ENCODE data around the gene RASSF3.

The RASSF3 gene

DNA sequence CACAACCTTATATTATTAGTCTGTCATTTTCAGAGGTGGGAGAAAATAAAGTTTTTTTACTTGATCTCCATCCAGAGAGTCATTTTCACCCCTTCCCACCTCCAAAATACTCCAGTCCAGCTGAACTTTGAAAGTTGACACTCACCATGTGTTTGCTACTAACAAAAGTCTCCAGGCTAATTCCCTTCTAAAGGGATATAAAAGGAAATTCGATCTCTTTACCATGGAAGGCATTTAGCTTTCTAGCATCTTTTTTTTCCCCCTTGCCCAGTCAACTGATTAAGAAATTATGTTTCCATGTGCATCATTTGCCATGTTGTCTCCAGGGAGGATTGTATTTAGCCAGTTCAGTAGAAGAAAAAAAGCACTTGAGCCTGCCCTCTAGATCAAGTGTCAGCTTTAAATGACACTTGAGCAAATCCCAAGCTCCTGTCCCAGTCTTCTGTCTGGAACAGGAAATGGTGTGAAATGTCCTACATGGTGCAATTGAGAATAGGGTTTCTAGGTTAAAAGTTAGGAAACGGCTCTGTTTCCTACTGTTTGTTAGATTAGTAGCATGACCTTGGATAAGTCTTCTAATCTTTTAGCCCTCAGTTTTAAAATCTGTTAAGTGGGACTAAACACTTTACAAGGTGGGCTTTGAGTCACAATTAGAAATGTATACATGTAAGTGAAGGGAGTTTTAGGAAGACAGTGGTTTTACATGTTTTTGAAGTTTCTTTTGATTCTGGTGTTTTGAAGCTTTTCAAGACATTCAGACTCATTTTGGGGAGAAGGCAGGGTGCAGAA is 81.7 kb downstream of the RASSF3 start:
- DNase-seq (ENCODE audit: low read depth in 2 of 2) = no peak

- DNase-seq (ENCODE audit: low read depth in 2 of 2) = no peak
Measured at GRCh38 chr12:64694130-64695040, 84.1 kb downstream of the RASSF3 start.

DNA sequence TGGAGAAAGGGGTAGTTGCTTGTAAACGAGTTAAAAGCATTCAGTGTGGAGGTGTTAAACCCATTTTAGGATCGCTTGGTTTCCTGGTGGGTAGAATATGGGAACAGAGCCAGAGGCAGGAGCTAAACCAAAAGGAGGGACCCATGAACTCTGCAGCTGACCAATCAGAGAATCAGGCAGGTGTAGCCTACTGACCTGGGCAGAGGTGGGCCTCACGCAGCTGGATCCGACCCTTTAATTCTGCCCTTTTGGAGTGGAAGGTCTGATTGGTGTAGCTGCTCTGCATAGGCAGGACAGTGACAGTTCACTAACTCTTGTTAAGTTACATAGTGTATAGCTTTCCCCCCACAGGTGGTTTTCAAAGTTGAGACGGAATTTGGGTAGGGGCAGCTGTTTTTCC is 85.3 kb downstream of the RASSF3 start:
- no peak for DNase-seq (ENCODE audit: low read depth in 2 of 2)

- DNase-seq (ENCODE audit: low read depth in 2 of 2) = no peak
Measured at GRCh38 chr12:64696080-64696741, 85.9 kb downstream of the RASSF3 start.

- no peak for DNase-seq (ENCODE audit: low read depth in 2 of 2)
Measured at GRCh38 chr12:64699504-64700115, 89.3 kb downstream of the RASSF3 start.

DNA sequence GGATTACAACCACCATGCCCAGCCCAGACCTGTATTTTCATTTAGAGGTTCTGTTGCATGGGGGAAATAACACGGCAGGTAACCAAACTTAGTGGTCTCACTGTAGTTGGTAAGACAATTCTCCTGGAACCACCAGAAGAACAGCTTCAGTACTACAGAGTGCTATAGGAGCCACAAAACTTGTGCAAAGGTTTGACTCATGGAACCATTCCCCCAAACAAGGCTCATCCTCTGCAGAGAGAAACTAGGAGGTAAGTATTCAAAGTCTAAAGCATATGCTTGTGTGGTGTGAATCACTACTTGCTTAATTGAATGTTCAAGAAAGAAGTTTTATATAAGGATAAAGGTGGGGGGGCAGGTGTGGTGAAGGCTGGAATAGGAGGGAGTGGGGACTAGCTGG is 90.2 kb downstream of the RASSF3 start:
- DNase-seq (ENCODE audit: low read depth in 2 of 2) = no peak

DNA sequence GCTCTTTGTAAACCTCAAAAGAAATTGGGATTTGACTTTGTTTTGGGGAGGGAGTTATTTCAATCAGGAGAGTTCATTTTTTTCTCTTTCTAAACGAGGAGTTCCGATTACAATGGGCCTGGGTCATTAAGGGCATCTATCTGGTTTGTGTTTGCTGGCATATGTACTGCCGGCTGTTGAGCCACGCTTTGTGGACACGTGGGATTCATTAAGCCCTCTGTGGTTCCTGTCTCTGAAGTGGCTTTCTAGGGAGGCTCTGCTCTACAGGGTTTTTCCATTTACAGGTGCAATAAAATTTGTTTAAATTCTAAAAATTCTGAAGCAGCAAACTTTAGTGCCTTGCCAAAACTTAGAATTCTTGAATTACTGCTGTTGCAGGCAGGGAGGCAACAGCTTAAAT is 91.0 kb downstream of the RASSF3 start:
- no peak for DNase-seq (ENCODE audit: low read depth in 2 of 2)

DNA sequence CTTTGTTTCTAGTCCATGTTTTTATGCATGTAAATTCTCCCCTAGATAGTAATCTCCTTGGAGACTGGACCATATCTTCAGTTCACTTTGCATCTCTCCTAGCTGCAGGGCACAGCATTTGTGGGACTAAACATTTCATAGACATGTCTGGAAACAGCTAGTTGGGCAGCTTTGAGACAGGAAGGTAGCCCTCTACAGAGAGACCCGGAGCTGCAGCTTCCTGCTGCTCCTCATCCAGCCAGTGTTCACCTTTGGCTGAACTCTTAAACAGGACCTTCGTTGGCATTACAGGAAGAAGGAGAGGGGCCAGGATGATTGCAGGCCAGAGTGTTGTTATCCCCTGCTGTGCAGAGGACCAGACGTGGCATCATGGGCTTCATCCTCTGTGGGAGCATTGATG is 96.0 kb downstream of the RASSF3 start:
- DNase-seq (ENCODE audit: low read depth in 2 of 2) = no peak

- no peak for DNase-seq (ENCODE audit: low read depth in 2 of 2)
Measured at GRCh38 chr12:64706857-64707256, 96.6 kb downstream of the RASSF3 start.

- DNase-seq (ENCODE audit: low read depth in 2 of 2) = no peak
Measured at GRCh38 chr12:64707362-64707761, 97.1 kb downstream of the RASSF3 start.

DNA sequence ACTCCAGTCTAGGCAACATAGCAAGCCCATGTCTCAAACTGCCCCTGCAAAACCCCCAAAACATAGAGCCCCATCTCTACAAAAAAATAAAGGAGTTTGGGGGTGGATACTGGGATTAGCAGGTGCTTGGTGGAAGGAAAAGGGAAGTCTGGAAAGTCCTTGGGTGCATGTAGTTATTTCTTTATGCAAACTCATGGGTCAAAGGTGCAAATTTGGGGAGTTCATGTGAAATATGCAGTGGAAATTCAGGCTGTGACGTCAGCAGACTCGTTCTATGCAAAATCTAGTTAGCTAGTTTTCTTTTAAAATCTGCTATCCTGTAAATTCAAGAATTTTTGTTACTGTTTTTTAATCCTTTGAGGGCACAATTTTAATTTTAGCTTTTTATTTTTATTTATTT is 97.6 kb downstream of the RASSF3 start:
- DNase-seq (ENCODE audit: low read depth in 2 of 2) = no peak

- no peak for DNase-seq (ENCODE audit: low read depth in 2 of 2)
Measured at GRCh38 chr12:64709429-64709828, 99.1 kb downstream of the RASSF3 start.

GRCh38 chr12:64713376-64713775 is 103.1 kb downstream of the RASSF3 start:
- DNase-seq (ENCODE audit: low read depth in 2 of 2) = no peak

- DNase-seq (ENCODE audit: low read depth in 2 of 2) = no peak
Measured at GRCh38 chr12:64714551-64714968, 104.3 kb downstream of the RASSF3 start.

GRCh38 chr12:64716371-64716770 is 106.1 kb downstream of the RASSF3 start:
- no peak for DNase-seq (ENCODE audit: low read depth in 2 of 2)

DNA sequence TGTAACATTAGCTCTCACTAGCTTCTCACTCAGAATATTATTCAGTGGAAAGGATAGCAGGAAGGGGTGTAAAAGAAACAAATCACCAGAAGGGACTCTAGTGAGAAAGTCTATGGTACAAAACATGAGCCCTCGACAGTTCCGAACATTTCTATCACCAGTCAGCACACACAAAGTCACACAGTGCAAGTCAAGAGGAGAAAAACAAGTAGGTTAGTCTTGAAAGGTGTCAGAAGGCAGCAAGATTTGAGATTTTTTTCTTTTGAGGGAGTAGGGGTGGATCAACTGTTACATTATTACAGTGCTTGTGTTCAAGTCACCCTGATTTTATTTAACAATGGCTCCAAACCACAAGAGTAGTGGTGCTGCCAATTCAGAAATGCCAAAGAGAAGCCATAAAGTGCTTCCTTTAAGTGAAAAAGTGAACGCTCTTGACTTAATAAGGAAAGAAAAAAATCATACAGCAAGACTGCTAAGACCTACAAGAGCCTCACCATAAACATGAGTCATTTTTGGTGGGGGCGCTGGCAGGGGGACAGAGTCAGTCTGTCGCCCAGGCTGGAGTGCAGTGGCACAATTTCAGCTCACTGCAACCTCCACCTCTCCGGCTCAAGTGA is 106.7 kb downstream of the RASSF3 start:
- DNase-seq (ENCODE audit: low read depth in 2 of 2) = no peak

DNA sequence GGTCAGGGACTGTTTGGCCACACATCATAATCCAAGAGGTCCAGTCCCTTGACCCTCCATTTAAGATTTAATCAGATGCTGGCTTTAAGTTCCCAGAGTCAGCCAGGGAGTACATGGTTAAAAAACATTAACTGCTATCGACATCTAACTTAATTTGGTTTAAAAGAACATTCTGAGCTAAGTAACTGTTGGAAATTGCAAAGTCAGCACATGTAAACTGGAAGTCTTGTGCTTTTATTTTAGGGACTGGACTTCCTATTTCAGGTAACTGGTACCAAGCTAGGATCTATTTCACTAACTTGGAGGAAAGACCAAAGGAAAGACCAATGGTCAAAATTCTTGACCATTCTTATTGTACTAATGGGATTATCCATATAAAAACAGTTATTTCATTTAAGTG is 108.4 kb downstream of the RASSF3 start:
- DNase-seq (ENCODE audit: low read depth in 2 of 2) = no peak

GRCh38 chr12:64720884-64721283 is 110.6 kb downstream of the RASSF3 start:
- DNase-seq (ENCODE audit: low read depth in 2 of 2) = no peak

DNA sequence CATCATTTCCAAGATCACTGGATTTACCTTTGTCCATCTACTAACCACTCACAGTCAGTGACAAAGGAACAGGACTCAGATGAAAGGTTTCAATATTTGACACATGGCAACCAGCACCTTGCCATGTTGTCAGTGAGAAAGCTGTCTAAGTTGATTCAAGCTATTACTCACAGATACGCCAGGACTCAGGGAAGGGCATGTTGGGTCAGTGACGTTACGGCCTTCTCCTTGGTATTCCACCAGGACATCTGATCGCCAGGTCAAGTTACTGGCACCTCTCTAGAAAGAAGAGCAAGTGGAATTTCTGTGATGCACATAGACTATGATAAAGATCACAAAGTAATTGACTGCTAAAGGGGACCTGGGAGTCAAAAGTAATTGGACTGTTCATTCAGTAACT is 112.5 kb downstream of the RASSF3 start:
- DNase-seq (ENCODE audit: low read depth in 2 of 2) = no peak

DNA sequence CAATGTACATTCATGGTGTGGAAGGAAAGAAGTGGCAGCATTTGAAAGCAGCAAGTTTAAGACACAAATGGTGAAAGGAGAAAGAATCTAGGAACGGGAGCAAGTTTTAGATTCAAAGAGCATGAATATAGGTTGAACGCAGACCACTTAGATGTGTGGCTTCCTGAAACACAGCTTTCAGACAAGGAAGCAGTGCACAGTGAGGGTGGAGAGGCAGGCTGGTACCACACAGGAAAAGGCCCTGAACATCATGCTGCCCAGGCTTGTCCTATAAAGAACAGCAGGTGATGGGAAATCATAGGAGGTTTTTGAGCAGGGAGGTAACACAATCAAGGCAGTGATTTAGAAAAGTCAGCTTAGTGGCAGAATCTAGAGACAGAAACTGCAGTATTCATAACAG is 113.3 kb downstream of the RASSF3 start:
- DNase-seq (ENCODE audit: low read depth in 2 of 2) = no peak

GRCh38 chr12:64724201-64724745 is 114.0 kb downstream of the RASSF3 start:
- no peak for DNase-seq (ENCODE audit: low read depth in 2 of 2)

All from activated CD4-positive, alpha-beta T cell treated with anti-CD3 and anti-CD28 coated beads for 24 hours (primary cell).